Thoracic aorta (tissue), 2 donors: Measurements from ENCODE around the gene PEX3. TPM values are rescaled to one million over a fixed set of nuclear protein-coding genes. Genes with fewer than 3 reads are reported as not detected.
A peak's percentile ranks its signal among the peaks of the same experiment; 100 is the strongest.

Experiments used
- ATAC-seq: fragments of 150-250 bp; one replicate; pipeline ENCODE4 v1.8.0; 2017; ENCODE audit warnings: low read depth; ENCODE audit not compliant: insufficient number of reproducible peaks, low FRiP score
- DNase-seq: peaks from one replicate; pipeline ENCODE4 v3.0.0-alpha.2; 2020; ENCODE audit warnings: low spot score
- H3K27ac ChIP-seq, 2 donors: fragments of 200-600 bp; sonication (generic); 1 replicate in 1 of 2; 2 replicates in 1 of 2; pipeline ENCODE4 v1.5.1; 2016; ENCODE audit warnings: mild to moderate bottlenecking in 2 of 2, moderate library complexity in 2 of 2
- H3K27me3 ChIP-seq: fragments of 200-600 bp; sonication (generic); replicated peaks from 2 replicates; pipeline ENCODE4 v1.6.0; 2016; ENCODE audit warnings: mild to moderate bottlenecking; ENCODE audit not compliant: insufficient read depth
- H3K36me3 ChIP-seq: fragments of 200-600 bp; sonication (generic); one replicate; pipeline ENCODE4 v1.5.1; 2016
- H3K4me1 ChIP-seq, 2 donors: fragments of 200-600 bp; sonication (generic); 1 replicate in 1 of 2; 2 replicates in 1 of 2; pipeline versions ENCODE4 v1.5.1 to v1.6.0; 2016; ENCODE audit warnings: low read depth in 2 of 2, mild to moderate bottlenecking in 1 of 2; ENCODE audit not compliant: control insufficient read depth in 1 of 2
- H3K4me3 ChIP-seq: fragments of 200-600 bp; sonication (generic); 2 replicates; pipeline ENCODE4 v1.5.1; 2016; ENCODE audit warnings: mild to moderate bottlenecking
- H3K9me3 ChIP-seq: fragments of 200-600 bp; sonication (generic); 2 replicates; pipeline ENCODE4 v1.5.1; 2016
- total RNA-seq, 2 donors: library from RNA; depleted of rRNA; stranded (reverse); fragments of >200 nt; gene quantifications; one replicate each; pipeline versions ENCODE4 v1.1.0 to v1.2.3, GENCODE V29; 2016
- TF ChIP-seq, protein P1 (sequence below): fragments of 200-600 bp; sonication (generic); IDR thresholded peaks from one replicate; pipeline ENCODE4 v1.5.1; 2019; ENCODE audit warnings: antibody characterized with exemption

The PEX3 gene, protein sequence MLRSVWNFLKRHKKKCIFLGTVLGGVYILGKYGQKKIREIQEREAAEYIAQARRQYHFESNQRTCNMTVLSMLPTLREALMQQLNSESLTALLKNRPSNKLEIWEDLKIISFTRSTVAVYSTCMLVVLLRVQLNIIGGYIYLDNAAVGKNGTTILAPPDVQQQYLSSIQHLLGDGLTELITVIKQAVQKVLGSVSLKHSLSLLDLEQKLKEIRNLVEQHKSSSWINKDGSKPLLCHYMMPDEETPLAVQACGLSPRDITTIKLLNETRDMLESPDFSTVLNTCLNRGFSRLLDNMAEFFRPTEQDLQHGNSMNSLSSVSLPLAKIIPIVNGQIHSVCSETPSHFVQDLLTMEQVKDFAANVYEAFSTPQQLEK
- 10 to 100 TPM; 11.4 to 16.2 TPM for total RNA-seq

DNA sequence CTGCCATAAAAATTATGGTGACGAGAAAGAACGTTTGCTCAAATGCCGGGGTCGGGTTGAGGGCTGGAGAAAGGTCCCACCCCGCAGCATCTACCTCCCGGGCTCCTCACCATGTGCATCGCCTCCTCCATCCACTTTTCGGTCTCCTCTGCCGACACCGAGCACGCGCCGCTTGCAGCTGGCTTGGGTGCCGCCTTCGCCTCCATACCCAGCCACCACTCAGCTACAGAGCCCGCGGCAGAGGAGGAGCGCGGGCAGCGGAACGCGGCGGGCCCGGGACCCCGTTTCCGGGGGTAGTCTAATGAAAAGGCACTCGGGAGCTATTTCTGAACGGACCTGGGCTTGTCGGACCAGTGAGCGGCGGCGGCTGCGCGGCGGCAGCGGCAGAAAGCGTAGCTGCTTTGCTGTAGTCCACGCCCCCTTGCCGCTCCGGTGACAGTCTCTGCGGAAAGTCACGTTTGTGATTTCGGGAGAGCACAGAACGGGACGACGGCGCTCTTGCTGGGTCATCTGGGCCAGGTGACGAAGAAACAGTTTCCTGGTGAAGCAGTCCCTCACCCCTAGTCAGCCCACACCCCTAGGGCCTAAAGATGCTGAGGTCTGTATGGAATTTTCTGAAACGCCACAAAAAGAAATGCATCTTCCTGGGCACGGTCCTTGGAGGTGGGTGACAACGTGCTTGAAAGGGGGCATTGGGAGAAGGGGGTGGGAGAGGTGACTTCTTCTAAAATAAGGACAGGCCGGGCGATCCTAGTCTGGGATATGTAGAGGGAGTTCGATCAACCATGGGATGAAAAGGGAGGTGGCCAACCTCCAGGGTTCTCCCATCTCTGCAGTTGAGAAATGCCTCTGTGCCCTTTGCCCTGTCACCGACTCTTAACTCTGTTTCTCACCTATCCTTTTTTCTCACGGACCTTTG is at the start of gene PEX3, which contains the start of gene ADAT2:
Gene PEX3 (plus strand): TSS at position 353 of the 919 bp plus-strand sequence. CDS start 238 bp downstream, at position 591.
Gene ADAT2 (minus strand): TSS at position 243 of the 919 bp plus-strand sequence. CDS start 37 bp downstream, at position 206.
- Histone ChIP-seq H3K27me3 (no peaks in the 10 kb centered on the region), H3K4me3 (peak within 1 kb of the TSS; percentile 99), H3K9me3 (no peaks in the 10 kb centered on the region), H3K4me1 (peaks cover 21 to 27% of the 10 kb centered on the region in 2 donors), H3K27ac (peak within 1 kb of the TSS; percentile 53 to 78), H3K36me3 (no peaks in the 10 kb centered on the region)
- DNase-seq = peak; percentile 68
- ATAC-seq = peak; percentile 89
- TF ChIP-seq, protein P1, sequence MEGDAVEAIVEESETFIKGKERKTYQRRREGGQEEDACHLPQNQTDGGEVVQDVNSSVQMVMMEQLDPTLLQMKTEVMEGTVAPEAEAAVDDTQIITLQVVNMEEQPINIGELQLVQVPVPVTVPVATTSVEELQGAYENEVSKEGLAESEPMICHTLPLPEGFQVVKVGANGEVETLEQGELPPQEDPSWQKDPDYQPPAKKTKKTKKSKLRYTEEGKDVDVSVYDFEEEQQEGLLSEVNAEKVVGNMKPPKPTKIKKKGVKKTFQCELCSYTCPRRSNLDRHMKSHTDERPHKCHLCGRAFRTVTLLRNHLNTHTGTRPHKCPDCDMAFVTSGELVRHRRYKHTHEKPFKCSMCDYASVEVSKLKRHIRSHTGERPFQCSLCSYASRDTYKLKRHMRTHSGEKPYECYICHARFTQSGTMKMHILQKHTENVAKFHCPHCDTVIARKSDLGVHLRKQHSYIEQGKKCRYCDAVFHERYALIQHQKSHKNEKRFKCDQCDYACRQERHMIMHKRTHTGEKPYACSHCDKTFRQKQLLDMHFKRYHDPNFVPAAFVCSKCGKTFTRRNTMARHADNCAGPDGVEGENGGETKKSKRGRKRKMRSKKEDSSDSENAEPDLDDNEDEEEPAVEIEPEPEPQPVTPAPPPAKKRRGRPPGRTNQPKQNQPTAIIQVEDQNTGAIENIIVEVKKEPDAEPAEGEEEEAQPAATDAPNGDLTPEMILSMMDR = no peak

DNA sequence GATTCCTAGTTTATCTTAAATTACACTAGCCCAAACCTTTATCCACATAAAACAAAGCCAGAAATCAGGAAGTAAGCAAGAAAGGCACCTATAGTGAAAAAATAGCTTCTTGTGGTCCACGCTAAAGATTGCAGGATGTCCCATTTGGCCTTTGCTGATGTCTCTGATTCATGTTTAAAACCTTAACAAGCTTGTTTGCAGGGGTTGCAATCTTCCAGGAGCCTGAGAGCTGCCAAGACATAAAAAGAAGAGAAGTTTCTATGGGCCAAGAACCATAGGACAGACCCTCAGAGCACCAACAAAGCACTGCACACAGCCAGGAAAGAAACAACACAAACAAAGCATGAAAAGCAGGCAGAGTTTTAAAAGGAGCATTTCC is 49.5 kb upstream of the PEX3 start:
- TF ChIP-seq, protein P1 = no peak
- no peaks in the 10 kb centered on the region for H3K27me3 ChIP-seq
- no peaks in the 10 kb centered on the region for H3K9me3 ChIP-seq
- peaks cover 24 to 87% of the 10 kb centered on the region in 2 donors for H3K4me1 ChIP-seq
- no peak for DNase-seq
- H3K4me3 ChIP-seq = no peak overlapping the region
- H3K36me3 ChIP-seq = no peaks in the 10 kb centered on the region
- H3K27ac ChIP-seq = peak overlapping the region; percentile 58 to 72
- ATAC-seq = no peak

DNA sequence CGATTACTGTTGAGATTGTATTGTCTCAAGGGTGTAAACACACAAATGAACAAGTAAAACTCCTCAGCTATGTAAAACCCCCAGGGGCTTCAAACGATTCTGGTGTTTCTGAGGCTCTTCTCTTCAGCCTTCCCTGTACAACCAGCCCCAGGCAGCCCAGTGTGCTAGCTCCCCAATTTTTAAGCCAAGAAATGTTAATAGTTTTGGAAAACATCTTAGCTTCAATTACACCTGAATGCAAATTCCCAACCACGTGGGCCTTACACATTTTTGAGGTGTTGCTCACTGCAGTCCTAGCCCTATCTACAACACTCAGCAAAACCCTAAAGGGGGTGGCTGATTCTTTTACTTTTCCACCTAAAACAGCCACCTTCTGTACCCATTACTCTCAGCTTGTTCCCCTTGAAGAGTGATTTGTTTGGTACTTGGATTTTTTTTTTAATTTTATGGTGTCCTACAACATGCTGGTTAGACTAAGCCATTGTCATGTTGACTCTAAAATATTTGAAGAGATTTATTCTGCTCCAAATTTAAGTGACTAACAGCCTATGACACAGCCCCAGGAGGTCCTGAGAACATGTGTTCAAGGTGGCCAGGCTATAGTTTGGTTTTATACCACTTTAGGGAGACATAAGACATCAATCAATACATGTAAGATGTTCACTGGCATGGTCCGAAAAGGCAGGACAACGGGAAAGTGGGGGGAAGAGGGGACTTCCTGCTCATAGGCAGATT is 48.8 kb upstream of the PEX3 start:
- H3K36me3 ChIP-seq = no peaks in the 10 kb centered on the region
- peaks cover 31 to 88% of the 10 kb centered on the region in 2 donors for H3K4me1 ChIP-seq
- H3K27ac ChIP-seq = peak overlapping the region in 1 of 2 donors; percentile 72
- ATAC-seq (no peak), DNase-seq (no peak)
- TF ChIP-seq, protein P1 = no peak
- no peaks in the 10 kb centered on the region for H3K27me3 ChIP-seq
- no peak overlapping the region for H3K4me3 ChIP-seq
- H3K9me3 ChIP-seq = no peaks in the 10 kb centered on the region

DNA sequence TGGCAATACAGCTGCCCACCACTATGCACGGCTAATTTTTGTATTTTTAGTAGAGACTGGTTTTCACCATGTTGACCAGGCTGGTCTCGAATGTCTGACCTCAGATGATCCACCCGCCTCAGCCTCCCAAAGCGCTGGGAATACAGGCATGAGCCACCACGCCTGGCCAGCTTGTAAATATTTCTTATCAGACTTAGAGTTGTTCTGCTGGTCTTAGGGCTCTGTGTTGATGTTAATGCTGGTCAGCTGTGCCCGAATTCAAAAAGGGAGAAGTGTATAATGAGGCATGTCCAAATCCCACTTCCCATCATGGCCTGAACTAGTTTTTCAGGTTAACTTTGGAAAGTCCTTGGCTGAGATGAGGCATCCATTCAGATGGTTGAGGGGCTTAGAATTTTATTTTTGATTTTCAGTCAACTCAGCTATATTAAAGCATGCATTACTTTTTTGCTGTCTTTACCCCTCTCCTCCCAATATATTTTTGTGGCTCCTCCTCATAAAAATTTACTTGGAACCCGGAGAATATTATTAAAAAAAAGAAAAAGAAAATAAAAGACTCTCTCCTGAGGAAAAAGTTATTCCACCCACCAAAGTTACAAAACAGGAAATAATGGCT is 47.8 kb upstream of the PEX3 start:
- no peaks in the 10 kb centered on the region for H3K9me3 ChIP-seq
- H3K27ac ChIP-seq = no peak overlapping the region
- H3K4me1 ChIP-seq = peaks cover 32 to 84% of the 10 kb centered on the region in 2 donors
- no peaks in the 10 kb centered on the region for H3K36me3 ChIP-seq
- DNase-seq (no peak), ATAC-seq (no peak)
- no peak overlapping the region for H3K4me3 ChIP-seq
- no peaks in the 10 kb centered on the region for H3K27me3 ChIP-seq
- TF ChIP-seq, protein P1 = no peak
